Measurements from ENCODE around the gene NOS1AP.

NOS1AP gene

DNA sequence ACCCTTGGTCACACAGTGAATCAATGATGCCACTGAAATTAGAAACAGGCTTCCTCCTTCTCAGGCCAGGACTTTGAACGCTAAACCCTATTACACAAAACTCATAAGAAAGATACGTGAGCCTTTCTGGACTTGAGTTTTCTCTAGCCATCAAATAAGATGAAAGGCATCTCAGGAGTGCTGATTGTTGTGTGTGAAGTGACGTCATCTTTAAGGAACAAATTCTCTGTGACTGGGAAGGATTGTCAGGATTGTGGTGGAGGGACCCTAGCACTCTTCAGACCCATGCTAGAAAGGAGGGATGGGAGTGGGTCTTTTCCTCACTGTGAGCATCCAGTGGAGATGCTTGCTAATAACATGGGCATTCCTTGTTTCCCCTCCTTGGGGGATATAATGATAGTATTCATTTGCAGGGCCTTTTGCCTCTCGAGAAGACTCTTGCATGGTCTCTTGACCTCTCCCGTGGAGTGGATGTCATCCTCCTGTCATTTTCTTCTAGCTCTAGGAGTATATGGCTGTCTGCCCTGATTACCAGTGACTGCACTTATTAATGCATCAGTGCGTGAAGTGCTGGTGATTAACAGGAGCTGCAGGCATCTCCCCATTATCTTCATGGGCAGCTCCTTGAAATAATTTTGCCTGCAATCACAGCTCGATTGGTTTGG lies 267.3 kb downstream of the NOS1AP start:
- Histone ChIP-seq H3K9me2 (replicated peaks; ENCODE audit: low read depth, low read length) (no peaks in the 10 kb centered on the region), H3K4me2 (ENCODE audit: low read depth, low read length, poor library complexity, severe bottlenecking) (no peak overlapping the region), H3K9me3 (ENCODE audit: insufficient read depth, low read depth, low read length) (no peaks in the 10 kb centered on the region), H3K4me3 (ENCODE audit: low read length, poor library complexity, severe bottlenecking) (no peak overlapping the region), H2AFZ (ENCODE audit: low read length) (no peak overlapping the region), H3K9ac (ENCODE audit: low read depth, low read length, poor library complexity, severe bottlenecking) (no peak overlapping the region), H3K36me3 (ENCODE audit: insufficient read depth, low read length) (no peaks in the 10 kb centered on the region), H3K79me2 (ENCODE audit: insufficient read depth, low read length) (no peaks in the 10 kb centered on the region), H4K20me1 (ENCODE audit: insufficient read depth, low read length, poor library complexity, severe bottlenecking) (no peaks in the 10 kb centered on the region), H3K4me1 (ENCODE audit: insufficient read depth, low read length, poor library complexity, severe bottlenecking) (peaks cover 4% of the 10 kb centered on the region), H3F3A (ENCODE audit: low read depth) (no peaks in the 10 kb centered on the region), H3K27me3 (ENCODE audit: insufficient read depth, low read length, poor library complexity, severe bottlenecking) (no peaks in the 10 kb centered on the region)
- no peak for TF ChIP-seq EZH2phosphoT487 (IDR thresholded peaks at IDR 0.05; ENCODE audit: borderline replicate concordance)
- no peak for TF ChIP-seq CTCF (conservative IDR thresholded peaks at IDR 0.05; ENCODE audit: low read length)

DNA sequence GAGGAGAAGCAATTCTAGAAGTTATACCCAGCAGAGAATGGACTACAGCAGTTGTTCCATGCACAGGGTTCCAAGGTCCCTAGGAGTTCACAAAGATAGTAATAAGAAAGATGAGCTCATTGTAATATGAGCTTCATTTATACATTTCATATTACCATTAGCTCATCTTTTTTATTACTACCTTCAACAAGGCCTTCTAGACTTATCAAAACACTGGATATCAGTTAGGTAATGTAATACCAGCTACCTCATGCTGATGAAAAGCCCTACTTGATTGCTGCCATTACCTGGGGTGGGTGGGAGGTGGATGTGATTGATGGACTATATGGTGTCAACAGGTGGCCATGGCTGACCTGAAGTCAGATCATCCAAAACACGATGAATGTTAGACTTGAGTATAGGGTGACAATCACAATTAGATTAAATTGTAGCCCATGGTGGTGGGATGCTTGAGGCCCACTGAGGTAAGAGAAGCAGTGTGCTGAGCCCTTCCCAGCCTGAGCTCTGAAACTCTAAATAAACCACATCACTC lies 273.0 kb downstream of the NOS1AP start:
- H3F3A ChIP-seq (ENCODE audit: low read depth), result no peaks in the 10 kb centered on the region
- no peak for TF ChIP-seq CTCF (conservative IDR thresholded peaks at IDR 0.05; ENCODE audit: low read length)
- no peak for TF ChIP-seq EZH2phosphoT487 (IDR thresholded peaks at IDR 0.05; ENCODE audit: borderline replicate concordance)

DNA sequence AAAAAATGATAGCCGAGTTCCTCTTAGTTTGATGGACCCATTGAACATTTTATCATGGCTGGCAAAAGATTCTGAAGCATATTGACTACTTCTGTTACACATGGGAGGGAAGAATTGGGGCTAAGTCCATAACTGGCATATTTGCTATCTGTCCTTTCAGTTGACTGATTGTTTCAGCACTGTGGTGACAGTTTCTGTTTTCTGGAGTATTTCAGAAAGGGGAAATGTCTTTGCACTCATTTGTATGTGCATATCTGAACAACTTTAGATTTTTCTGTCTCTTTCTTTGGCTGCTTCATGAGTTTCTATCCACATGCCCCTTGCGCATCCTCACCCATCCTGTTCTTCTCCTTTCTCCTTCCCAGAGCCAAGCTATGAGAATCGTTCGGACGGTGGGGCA lies 274.0 kb downstream of the NOS1AP start:
- H3K4me1 ChIP-seq (ENCODE audit: insufficient read depth, low read length, poor library complexity, severe bottlenecking), result no peaks in the 10 kb centered on the region
- no peaks in the 10 kb centered on the region for H3K27me3 ChIP-seq (ENCODE audit: insufficient read depth, low read length, poor library complexity, severe bottlenecking)
- no peak overlapping the region for H3K4me3 ChIP-seq (ENCODE audit: low read length, poor library complexity, severe bottlenecking)
- no peak overlapping the region for H2AFZ ChIP-seq (ENCODE audit: low read length)
- no peaks in the 10 kb centered on the region for H3K79me2 ChIP-seq (ENCODE audit: insufficient read depth, low read length)
- no peaks in the 10 kb centered on the region for H3K9me2 ChIP-seq (replicated peaks; ENCODE audit: low read depth, low read length)
- no peaks in the 10 kb centered on the region for H3F3A ChIP-seq (ENCODE audit: low read depth)
- H3K36me3 ChIP-seq (ENCODE audit: insufficient read depth, low read length), result no peaks in the 10 kb centered on the region
- H3K9ac ChIP-seq (ENCODE audit: low read depth, low read length, poor library complexity, severe bottlenecking), result no peak overlapping the region
- no peak overlapping the region for H3K4me2 ChIP-seq (ENCODE audit: low read depth, low read length, poor library complexity, severe bottlenecking)
- no peaks in the 10 kb centered on the region for H4K20me1 ChIP-seq (ENCODE audit: insufficient read depth, low read length, poor library complexity, severe bottlenecking)
- no peak for TF ChIP-seq CTCF (conservative IDR thresholded peaks at IDR 0.05; ENCODE audit: low read length)
- no peak for TF ChIP-seq EZH2phosphoT487 (IDR thresholded peaks at IDR 0.05; ENCODE audit: borderline replicate concordance)
- H3K9me3 ChIP-seq (ENCODE audit: insufficient read depth, low read depth, low read length), result no peaks in the 10 kb centered on the region

More for the DNA sequence above, 273.0 kb downstream of the NOS1AP start:
- Histone ChIP-seq H4K20me1 (ENCODE audit: insufficient read depth, low read length, poor library complexity, severe bottlenecking) (no peaks in the 10 kb centered on the region), H3K36me3 (ENCODE audit: insufficient read depth, low read length) (no peaks in the 10 kb centered on the region), H3K27me3 (ENCODE audit: insufficient read depth, low read length, poor library complexity, severe bottlenecking) (no peaks in the 10 kb centered on the region), H2AFZ (ENCODE audit: low read length) (no peak overlapping the region), H3K9ac (ENCODE audit: low read depth, low read length, poor library complexity, severe bottlenecking) (no peak overlapping the region), H3K79me2 (ENCODE audit: insufficient read depth, low read length) (no peaks in the 10 kb centered on the region), H3K4me3 (ENCODE audit: low read length, poor library complexity, severe bottlenecking) (no peak overlapping the region), H3K4me2 (ENCODE audit: low read depth, low read length, poor library complexity, severe bottlenecking) (no peak overlapping the region), H3K9me2 (replicated peaks; ENCODE audit: low read depth, low read length) (no peaks in the 10 kb centered on the region), H3K9me3 (ENCODE audit: insufficient read depth, low read depth, low read length) (no peaks in the 10 kb centered on the region), H3K4me1 (ENCODE audit: insufficient read depth, low read length, poor library complexity, severe bottlenecking) (no peaks in the 10 kb centered on the region)
